Activated naive CD4-positive, alpha-beta T cell treated with anti-CD3 and anti-CD28 coated beads, Interleukin-2, amount 50 U/mL, for 16 hours (primary cell): ENCODE results near the gene RPL18.
A peak's percentile ranks its signal among the peaks of the same experiment; 100 is the strongest.

Experiments used
- DNase-seq: peaks from one replicate; pipeline ENCODE4 v3.0.0-alpha.2; 2020

RPL18 gene

DNA sequence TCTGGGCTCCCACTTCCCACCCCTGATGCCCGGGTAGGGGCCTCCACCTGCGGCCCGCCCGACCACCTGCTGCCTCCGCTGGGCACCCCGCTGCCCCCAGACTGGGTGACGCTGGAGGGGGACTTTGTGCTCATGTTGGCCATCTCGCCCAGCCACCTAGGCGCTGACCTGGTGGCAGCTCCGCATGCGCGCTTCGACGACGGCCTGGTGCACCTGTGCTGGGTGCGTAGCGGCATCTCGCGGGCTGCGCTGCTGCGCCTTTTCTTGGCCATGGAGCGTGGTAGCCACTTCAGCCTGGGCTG lies 10.3 kb upstream of the RPL18 start:
- no peak for DNase-seq

GRCh38 chr19:48628486-48629296 lies 9.7 kb upstream of the RPL18 start:
- DNase-seq = no peak

DNA sequence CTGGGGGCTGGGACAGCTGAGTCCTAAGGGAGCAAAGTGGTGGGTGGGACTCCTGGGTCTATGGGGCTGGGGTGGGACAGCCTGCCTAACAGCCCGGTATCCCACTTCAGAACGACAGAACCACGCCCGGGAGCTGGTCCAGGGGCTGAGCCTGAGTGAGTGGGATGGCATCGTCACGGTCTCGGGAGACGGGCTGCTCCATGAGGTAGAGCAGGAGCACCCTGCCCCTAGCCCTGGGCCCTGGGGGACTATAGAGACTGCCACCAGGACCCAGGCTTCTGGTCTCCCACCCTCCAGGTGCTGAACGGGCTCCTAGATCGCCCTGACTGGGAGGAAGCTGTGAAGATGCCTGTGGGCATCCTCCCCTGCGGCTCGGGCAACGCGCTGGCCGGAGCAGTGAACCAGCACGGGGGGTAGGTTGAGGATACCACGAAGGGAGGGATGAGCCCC lies 8.9 kb upstream of the RPL18 start:
- no peak for DNase-seq

DNA sequence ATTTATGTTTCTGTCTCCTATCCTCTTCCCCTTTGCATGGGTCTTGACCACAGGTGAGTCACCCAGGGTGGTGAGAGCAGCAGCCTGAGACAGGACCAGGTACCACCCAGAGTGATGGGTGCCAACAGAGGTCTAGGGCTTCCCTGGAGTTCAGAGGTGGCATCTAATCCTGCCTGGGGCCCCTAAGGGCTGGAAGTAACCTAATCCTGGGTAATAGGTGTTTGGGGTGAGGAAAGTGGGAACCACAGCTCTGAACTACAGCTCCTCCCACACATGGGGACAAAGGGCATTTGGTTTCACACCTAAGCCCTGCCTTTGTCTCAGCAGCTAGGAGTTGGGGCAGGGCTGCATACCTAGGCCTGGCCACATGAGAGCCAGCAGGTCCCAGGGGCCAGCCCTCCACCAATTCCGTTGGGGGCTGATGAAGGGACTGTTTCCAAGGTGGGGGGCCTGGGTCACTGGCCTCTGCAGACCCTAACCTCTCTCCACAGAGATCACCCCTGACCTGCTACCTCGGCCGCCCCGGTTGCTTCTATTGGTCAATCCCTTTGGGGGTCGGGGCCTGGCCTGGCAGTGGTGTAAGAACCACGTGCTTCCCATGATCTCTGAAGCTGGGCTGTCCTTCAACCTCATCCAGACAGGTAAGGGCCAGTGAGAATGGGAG lies 8.4 kb upstream of the RPL18 start:
- no peak for DNase-seq

DNA sequence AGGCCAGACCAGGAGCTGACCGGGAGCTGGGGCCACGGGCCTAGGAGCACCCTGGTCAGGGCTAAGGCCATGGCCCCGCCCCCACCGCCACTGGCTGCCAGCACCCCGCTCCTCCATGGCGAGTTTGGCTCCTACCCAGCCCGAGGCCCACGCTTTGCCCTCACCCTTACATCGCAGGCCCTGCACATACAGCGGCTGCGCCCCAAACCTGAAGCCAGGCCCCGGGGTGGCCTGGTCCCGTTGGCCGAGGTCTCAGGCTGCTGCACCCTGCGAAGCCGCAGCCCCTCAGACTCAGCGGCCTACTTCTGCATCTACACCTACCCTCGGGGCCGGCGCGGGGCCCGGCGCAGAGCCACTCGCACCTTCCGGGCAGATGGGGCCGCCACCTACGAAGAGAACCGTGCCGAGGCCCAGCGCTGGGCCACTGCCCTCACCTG lies 6.9 kb upstream of the RPL18 start:
- no peak for DNase-seq

DNA sequence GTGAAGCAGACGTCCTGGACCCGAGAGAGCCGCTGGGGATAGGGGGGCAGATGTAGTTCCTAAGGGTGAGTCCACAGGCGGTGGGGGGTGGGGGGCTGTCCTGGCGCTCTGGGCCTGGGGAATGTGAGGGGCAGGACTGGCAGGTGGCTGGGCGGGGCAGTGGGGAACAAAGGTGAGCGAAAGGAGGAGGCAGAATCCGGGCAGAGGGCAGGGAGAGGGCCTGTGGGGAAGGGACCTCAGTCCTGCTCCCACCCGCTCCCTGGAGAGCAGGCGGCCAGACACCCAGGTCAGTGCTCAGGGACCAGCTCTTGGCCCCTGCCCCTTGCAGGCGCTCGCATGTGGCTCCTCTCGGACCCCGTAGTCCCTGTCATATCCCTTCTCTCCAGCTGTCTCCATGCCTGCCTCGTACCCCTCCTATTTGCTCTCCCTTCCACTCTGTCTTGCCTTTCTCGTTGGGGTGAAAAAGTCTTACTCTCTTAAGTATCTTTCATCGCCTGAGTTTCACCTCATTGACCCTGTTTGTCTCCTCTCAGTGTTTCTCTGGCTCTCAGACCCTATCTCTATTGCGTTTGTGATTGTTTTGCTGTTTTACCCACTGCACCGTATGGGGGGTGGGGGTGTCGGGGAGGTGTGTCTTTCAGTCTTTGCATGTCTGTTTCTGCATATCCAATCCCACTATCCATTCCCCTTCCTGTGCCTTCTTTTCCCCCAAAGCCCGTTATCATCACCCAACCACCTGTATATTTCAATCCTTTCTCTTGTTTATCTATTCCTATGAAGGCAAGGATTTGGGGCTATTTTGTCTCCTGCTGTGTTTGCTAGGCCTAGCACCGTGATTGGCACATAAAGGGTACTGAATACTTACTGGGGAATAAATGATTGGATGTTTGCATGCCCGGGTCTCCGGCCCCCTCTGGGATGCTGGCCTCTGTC lies 6.1 kb upstream of the RPL18 start:
- DNase-seq = no peak

DNA sequence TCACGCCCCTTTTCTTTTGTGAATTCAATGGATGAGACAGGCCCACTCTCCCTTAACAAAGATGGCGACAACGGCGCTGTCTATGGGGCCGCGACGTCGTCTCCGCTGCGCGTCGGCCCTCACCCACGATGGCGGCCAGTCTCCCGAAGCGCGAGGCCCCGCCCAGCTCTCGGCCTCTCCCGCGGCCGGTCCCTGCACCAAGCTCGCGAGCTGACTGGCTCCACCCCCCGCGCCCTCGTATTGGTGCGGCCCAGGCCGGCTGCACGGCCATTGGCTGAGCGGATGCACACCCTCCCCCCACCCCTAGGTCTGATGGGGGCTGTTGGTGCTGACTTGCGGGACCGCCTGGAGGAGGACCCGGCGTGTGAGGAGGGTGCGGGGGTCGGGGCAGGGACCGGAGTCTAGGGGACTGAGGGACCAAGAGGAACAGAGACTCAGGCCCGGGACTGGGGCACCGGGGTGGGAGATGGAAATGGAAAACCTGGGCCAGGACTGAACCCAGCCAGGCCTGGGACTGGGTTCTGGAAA lies 5.2 kb upstream of the RPL18 start:
- DNase-seq = peak; percentile 99

- DNase-seq = no peak
Measured at GRCh38 chr19:48623556-48624066, 4.6 kb upstream of the RPL18 start.

- DNase-seq = no peak
Measured at GRCh38 chr19:48619692-48620585, 961 bp upstream of the RPL18 start.

GRCh38 chr19:48618278-48618915 lies 581 bp downstream of the RPL18 start:
- no peak for DNase-seq

DNA sequence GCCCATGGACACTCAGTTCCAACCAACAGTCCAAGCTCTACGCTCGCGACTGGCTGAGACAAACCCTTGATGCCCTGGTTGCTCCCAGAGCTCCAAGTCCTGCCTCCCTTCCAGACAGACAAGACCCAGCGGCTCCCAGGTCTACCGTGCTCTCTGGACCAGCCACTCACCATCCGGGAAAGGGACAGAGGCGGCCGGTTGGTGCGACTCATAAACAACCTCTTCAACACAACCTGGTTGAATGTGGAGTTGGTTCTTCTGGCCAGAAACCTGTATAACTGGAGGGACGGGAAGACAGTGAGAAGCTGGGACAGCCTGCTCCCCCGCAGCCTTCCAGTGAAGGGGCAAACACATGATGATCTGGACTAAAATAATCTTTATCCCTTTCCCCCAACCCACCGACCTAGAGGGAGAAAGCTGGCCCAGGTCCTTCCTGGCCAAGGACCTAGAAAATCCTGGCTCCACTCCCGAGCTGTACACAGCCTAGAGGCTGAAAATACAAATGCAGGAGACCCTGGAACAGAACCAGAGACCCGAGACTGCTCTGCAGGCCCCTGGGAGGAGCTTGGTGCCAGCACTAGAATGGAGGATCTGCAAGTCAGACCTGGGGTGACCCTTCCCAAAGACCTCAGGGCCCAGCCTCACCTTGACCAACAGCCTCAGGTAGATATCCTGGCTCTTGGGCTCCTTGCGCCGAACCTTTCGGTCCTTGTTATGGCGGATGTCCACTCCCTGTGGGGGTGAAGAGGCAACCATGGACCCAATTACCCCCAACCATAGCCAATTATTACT lies 1.6 kb downstream of the RPL18 start:
- DNase-seq = no peak

DNA sequence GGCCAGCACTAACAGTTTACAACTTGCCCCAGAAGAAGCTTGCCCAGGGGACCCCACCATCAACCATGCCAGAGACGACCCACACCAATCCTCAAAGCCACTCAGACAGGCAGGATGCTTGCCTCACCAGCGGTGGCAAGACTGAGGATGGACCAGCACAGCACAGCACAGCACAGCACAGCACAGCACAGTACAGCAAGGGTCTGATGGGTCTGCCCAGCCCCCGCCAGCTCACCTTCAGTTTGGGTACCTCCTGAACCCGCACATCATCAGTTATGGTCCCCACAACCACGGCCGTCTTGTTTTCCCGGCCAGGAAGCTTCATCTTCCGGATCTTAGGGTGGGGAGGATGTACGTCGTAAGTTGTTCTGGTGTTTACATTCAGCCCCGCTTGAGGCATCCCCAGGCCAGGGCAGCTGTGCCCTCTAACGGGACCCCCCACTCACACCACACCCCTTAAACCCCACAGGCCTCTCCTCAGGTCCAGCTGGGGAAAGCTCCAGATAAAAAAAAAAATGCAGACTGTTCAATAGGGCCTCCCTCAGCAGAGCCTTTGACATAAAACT lies 2.4 kb downstream of the RPL18 start:
- no peak for DNase-seq

GRCh38 chr19:48616041-48616436 lies 2.9 kb downstream of the RPL18 start:
- DNase-seq = no peak

GRCh38 chr19:48615231-48616040 lies 3.5 kb downstream of the RPL18 start:
- no peak for DNase-seq

DNA sequence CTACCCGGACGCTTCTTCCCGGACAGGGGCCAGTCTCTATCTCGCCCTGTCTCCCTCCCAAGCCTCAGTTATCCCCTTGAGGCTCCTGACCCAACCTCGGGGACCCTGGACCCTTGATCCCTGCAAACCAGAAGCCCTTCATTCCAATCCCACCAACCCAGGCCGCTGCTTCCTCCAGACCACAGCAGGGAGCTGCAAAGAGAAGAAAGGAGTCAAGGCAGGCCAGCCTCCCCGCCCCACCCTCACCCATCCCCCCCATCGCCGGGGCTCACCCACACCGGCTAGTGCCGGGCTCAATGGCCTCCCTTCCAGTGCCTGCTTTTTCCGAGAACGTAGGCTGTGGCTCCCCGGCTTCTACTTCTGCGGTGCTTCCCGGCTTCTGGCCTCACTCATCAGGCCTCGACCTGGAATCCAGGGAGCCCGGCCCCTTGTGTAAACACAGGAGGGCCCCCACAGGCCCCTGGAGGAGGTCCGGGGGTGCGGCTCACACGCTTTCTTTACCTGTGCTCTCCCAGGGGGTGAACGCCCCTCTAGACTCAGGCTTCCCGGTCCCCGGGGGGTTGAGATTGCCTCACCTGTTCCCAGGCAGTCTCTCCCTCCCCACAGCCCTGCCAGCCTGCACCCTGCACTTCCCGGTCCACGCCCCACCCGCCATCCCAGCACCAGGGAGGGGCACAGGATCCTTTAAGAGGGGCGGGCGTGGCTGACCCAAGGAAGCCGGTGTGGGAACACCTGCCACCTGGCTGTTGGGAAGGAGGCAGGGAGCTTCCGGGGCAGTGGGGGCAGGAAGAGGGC lies 4.3 kb downstream of the RPL18 start, which contains the start of gene FAM83E:
TSS of gene FAM83E (minus strand) at position 641 of the 795 bp plus-strand sequence. CDS start 1,704 bp downstream, outside the sequence.
- DNase-seq = no peak

DNA sequence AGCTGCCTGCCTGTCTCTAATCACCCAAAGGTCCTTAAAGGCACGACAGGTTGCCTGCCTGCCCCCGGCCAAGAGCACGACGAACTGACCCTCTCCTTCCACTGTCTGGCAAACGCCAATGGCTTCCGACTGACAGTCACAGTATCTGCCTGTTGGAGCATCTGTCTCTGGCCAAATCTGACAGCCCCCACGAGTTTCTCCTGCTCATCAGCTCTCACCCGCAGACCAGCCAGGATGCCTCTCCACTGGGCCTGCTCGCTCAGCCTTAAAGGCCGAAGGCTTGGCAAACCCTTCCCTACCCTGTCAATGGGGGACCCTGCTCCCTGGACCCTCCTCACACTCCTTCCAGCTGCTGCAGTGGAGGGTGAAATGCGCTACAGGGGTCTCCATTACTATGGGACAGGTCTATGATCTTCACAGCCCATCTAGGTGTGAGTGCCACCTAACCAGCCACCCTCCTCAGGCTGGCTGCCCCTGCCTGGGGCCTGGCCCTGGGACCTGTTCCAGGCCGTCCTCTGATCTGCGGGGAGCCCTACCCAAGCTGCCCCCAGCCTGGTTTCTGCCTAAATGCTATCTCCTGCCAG lies 5.0 kb downstream of the RPL18 start:
- no peak for DNase-seq

GRCh38 chr19:48613024-48613851 lies 5.7 kb downstream of the RPL18 start:
- no peak for DNase-seq
